HFF-Myc (cell line): ENCODE measurements around the gene MYO18B.
A peak's percentile ranks its signal among the peaks of the same experiment; 100 is the strongest.

ENCODE experiments used
- DNase-seq: peaks from one replicate; pipeline ENCODE4 v3.0.0-alpha.2; 2011; ENCODE audit warnings: low read depth; ENCODE audit errors: extremely low read depth
- H3K4me3 ChIP-seq: replicated peaks from 2 replicates; pipeline ENCODE4 v1.5.1; 2011; ENCODE audit warnings: low read depth, mild to moderate bottlenecking, control low read depth, low read length
- CTCF ChIP-seq: IDR thresholded peaks from 2 replicates; pipeline ENCODE4 v1.5.1; 2012; ENCODE audit warnings: mild to moderate bottlenecking, low read depth, low read length, control low read depth; ENCODE audit errors: missing control alignments

The MYO18B gene

GRCh38 chr22:25697181-25697664 is 44.8 kb upstream of the MYO18B start:
- TF ChIP-seq CTCF, result no peak
- H3K4me3 ChIP-seq, result no peak overlapping the region
- no peak for DNase-seq

GRCh38 chr22:25697978-25698377 is 44.0 kb upstream of the MYO18B start:
- DNase-seq, result no peak
- no peak for TF ChIP-seq CTCF
- H3K4me3 ChIP-seq, result no peak overlapping the region

GRCh38 chr22:25698461-25698860 is 43.5 kb upstream of the MYO18B start:
- DNase-seq, result no peak
- TF ChIP-seq CTCF, result no peak

GRCh38 chr22:25698978-25699377 is 43.0 kb upstream of the MYO18B start:
- no peak overlapping the region for H3K4me3 ChIP-seq
- DNase-seq, result no peak
- TF ChIP-seq CTCF, result no peak

More at GRCh38 chr22:25698461-25698860, 43.5 kb upstream of the MYO18B start:
- H3K4me3 ChIP-seq, result no peak overlapping the region

DNA sequence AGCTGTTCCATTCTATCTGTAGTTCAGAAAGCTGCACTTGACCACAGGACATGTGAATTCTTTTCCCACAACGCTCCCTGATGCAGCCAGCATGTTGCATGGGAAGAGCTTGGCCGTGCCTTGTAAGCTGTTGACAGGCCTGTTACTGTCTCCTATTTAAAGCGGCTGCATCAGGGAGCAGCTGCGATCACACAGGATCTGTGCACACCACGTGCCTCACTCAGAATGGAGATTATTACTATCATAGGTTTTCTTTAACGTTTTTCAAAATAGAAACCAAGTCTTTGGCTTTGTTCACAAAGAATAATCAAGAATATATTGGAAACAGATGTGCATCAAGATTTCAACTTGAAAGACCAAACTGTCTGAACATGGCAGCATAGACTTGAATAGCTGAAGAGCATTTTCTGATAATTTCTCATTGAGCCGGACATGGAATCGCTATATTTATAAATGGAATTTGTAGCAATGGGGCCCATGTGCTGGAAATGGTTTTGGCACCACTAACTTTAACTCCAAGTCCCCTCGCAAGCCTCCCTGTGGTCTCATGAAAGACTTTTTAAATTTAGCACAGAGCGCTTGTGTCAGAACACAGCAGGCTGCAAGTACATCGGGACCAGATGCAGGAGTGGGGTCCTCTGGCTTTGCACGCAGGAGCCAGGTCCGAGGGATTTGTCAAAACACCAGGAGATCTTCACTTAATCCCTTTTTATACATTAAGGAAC is 40.8 kb upstream of the MYO18B start:
- no peak overlapping the region for H3K4me3 ChIP-seq
- DNase-seq, result peak; percentile 47
- no peak for TF ChIP-seq CTCF

- no peak overlapping the region for H3K4me3 ChIP-seq
- peak; percentile 6 for DNase-seq
- TF ChIP-seq CTCF, result peak; percentile 14
Measured at GRCh38 chr22:25702040-25702439, 39.9 kb upstream of the MYO18B start.
